Stimulated activated naive CD4-positive, alpha-beta T cell (primary cell): Measurements from ENCODE around the gene DSCAML1.

Experiments
- DNase-seq, 6 experiments: peaks; one replicate each; lab custom pipeline; 2025; lab: John Stamatoyannopoulos, UW

Gene DSCAML1

DNA sequence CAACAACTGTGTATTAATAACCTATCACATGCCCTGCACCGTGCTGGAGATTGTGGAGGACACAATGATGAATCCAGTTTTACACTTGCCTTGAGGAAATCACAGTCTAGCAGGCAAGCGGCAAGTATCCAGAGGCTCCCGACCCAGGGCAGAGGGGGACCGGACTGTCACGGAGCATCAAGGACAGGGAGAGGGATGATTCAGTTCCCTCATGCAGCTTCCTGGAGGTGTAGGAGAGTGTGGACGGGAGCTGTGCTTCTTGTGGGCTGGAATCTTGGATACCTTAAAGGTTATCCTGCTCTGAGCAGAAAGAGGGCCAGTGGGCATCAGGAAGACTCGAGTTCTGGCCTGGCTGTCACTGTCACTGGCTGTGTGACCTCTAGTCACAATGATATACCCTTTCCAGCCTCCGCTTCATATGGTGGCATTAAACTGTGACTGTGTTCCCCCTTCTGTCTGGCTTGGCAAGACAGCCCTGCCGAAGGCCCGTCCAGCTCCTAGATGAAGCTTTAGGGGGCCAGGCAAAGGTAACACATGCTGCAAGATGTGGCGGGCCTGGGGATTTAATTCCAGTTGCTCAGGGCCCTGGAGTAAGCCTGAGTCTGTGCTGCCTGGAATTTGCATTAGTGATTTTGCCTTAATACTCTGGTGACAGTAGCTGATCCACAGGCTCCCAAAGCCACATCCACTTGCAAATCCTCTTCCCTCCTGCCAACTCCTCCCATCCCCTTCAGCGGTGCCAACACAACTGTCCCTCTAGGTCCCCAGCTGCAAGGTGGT lies 162.8 kb downstream of the DSCAML1 start:
- DNase-seq: no peak

DNA sequence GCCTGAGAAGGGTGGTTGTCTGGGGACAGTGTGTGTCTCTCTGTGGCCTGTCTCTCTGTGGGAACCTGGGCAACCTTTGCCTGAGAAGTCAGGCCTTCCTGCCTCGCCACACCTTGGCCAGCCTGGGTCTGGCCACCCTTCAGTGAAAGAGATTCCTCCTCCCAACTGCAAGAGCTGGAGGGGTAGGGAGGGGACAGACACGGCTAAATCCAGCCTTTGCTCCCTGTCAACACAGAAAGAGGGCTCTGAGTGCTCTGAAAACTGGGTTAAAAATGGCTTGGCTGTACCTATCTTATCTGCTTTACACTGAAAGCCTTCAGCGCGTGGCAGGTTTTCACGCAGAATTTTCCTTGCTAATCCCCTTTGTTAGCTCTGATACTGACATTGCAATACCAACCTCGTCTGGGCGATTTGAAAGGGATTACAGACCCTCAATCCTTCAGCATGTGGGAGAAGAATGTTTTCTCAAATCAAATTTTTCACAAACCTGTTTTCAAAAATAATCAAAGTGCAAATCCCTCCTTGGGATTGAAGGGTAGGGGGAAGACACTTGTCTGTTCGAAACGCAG lies 163.7 kb downstream of the DSCAML1 start:
- DNase-seq: no peak

DNA sequence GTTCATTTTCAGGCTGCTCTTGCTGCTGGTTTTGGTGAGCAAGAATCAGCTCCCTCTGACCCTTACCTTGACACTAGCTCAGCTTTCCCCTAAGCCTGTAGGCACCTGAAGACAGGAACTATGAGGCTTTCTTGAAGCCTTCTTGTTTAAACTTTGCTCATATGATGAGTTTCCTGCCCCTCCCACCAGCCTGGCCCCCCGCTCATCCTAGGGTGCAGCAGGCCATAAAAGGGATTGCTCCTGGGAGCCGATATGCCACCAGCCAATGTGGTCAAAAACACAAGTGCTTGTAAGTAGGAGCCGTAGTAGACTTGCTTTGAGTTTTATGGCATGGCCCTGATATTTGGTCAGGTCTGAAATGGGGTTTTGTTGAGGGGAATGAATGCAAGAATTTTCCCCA lies 164.7 kb downstream of the DSCAML1 start:
- DNase-seq: no peak

DNA sequence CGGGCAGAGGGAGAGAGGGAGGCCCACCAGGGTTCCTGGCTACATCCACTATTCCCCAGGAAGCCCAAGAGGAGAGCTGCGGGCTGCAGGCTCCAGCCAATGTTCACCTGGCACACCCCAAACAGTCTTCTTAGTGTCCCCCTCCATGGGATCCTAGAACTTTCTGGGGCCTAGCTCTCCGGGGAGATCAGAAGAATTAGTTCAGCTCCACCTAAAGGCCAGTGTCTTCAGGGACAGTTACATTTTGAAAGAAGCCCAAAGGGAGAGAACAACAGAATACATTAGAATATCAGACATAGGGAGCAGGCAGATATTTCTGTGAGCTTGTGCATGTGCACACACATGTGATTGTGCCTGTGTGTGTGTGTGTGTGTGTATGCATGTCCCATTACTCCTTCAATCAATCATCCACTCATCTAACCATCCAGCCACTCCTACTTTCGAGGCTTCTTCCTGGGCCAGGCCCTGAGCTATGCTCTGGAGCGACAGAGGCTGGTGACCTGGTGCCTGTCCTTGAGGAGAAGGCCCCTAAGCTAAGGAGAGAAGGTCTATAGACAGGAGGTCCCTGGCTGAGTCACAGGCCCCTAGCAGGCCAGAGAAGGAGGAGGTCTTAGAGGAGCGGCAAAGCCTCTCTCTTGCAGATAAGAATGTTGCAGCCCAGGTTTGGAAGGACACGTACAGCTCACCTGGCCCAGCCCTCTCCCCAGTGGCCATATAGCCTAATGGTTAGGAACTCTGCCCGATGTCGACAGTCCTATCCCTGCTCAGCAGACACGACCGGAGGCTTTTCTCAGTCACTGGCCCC lies 165.5 kb downstream of the DSCAML1 start:
- no peak for DNase-seq

DNA sequence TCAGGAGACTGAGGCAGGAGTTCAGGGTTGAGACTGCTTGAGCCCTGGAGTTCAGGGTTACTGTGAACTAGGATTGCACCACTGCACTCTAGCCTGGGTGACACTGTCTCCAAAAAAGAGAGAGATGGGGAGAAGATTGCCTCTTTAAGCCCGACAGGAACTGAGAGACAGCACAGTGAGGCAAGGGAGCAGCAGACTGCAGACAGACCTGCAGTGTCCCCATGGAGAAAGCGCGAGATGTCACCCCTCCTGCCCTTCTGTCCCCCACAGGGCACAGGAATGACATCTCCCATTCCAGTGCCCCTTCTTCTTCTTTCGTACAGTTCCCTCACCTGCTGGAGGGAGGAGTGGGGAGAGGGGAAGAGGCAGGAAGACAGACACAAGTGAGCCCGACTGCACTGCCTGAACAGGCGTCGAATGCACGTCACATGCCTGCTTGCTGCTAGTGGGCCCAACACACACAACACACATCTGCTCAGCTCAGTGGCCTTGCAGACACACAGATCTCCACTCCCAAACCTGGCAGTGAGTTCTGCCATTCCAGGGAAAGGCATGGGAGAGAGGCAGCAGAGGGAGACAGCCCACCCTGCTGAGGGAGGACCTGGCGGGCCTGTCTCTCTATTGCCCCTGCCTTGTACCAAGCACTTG lies 167.0 kb downstream of the DSCAML1 start:
- DNase-seq: no peak

DNA sequence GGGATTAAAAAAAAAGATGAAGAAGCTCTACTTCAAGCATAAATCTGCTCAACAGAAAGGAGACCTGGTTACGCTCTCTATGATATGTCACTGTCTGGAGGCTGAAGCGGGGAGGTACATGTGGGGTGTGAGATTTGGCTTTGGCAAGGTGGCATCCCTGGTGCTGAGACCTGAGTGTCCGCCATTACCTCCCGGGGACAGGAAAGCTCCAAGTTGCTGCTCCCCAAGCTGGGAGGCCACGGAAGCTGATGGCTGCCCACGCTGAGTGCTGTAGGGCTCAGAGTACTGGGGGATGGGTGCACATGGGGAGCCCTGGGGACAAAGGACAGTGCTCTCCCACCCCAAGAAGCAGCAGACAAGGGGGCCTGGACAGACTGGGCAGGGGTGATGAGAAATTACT lies 167.9 kb downstream of the DSCAML1 start:
- DNase-seq: no peak

DNA sequence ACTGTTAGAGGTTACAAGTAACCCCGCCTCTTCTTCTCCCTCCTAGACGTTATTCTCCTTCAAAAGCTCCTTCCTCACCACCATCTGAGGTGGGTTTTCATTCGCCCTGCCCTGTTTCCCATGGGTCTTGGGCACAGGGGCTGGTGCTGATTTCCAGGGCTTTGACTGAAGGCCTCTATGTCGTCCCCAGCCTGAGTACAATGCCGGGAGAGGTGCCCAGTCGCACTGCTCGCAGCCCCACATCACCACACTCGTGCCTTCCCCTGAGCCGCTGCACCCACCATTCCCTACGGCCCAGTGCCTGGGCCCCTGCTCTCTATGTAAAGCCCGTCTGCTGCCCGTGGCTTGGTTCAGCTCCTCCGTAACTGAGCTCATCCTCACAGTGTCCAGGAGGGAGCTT lies 169.8 kb downstream of the DSCAML1 start:
- no peak for DNase-seq

DNA sequence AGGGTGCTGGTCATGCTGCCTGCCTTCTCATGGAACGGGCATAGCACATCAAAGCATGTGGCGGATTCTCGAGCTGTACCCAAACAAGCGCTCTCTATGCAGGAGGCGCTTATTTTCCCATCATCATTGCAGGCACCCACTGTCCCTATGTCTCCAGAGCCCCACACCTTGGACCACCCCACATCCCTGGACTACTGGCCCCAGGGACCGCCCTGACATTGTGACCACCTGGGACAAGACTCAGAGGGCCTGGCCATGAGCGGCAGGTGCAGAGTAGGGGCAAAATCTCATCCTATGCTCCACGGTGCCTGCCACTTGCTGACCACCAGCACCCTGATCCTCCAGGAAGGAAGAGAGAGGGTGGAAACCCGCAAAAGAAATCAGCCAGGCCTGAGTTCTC lies 170.4 kb downstream of the DSCAML1 start:
- DNase-seq: no peak

DNA sequence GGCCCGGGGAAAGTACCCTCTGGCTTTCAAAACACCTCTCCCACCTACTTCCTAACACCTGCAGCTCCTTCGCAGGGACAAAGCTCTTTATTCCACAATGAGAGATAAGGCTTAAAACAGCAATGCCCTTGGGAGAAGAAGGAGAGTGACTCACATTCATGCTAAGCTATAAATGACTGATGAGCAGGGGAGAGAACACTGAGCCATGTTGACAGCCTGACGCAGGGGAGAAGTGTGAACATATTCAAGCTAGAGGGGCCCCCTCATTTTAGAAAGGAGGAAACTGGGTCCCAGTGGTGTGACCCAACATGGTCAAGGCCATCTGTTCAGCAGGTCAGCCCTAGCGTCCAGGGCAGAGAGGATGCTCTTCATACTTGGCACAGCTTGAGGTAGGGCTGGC lies 171.8 kb downstream of the DSCAML1 start:
- no peak for DNase-seq

DNA sequence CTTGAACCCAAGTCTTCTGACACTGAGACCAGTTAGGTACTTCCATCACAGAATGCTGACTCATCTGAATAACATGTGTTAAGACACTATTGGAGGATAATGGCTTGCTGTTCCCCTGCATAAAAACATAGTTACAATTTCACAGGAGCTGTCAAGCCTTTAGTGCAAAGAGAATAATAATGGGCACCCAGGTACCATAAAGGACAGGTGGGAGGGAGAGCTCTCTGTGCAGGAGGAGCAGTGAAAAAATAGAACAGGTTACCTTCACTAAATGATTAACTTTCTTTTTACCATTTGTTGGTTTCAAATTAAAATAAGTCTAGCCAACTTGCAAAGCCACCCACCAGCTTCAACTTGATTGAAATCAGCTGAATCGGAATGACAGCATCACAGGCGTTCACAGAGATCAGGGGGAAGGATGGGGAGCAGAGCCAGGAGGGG lies 173.2 kb downstream of the DSCAML1 start:
- no peak for DNase-seq

DNA sequence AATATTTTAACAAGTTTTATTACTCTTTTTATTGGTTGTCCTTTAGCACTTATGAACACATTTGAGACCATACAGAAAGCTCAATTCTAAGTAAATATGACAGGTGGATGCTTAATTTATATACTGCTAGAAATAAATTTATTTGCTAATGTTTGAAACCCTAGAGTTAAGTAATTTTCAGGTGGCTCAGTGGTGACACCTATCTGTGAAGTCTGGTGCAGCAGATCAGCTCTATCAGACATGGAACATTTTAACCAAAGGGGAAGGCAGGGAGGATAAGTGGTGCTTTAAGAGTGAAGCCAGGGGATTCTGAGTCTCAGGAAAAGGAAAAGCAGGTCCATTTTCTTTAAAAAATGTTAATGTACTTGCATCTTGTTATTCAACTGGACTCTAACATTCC lies 175.8 kb downstream of the DSCAML1 start:
- DNase-seq: no peak

DNA sequence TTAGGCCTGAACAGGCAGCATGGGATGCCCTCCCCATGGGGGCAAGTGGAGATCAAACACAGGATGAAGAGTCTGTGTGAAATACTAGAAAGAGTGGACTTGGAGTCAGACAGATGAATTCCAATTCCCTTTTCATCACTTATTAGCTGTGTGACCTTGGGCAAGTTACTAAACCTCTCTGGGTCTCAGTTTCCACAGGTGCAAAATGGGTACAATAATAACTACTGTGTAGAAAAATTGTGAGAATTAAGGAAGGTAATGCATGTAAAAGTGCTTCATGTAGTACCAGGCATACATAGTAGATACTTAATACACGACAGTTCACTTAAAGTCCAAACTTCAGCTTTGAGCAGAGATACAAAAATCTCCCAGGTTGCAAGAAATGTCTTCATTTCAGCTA lies 176.4 kb downstream of the DSCAML1 start:
- no peak for DNase-seq

DNA sequence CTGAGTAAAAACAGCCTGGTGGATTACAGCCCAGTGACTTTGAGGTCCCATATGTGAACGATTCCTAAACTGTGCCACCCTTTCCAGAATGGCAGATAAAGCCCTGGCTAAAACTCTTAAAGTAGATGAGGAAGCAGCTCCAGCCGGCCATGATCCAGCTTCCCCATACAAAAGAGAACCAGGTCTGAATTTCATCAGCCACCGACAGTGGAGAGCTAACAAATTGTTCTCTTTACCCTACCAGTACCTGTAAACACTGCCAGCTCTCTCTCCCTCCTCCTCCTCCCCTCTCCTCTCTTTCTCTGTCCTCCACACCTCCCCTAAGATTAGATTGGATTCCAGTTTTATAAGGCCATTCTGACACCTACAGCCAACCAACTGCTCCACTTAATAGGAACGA lies 176.9 kb downstream of the DSCAML1 start:
- no peak for DNase-seq

DNA sequence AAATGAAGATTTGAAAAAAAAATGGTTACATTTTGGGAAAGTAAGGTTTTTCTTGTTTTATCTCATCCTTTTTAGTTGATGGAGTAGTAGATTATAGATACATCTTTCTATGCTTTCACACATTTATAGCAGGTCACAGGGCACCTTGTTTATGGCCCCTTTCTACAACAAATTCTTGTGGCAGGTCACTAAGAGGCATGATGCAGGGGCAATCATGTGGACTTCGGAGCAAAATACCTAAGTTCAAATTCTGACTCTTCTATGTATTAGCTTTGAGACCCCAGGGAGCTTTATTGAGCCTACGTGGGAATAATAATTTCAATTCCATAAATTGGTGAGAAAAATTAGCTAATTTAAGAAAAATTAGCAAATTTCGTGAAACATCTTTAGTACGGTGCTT lies 177.4 kb downstream of the DSCAML1 start:
- no peak for DNase-seq

DNA sequence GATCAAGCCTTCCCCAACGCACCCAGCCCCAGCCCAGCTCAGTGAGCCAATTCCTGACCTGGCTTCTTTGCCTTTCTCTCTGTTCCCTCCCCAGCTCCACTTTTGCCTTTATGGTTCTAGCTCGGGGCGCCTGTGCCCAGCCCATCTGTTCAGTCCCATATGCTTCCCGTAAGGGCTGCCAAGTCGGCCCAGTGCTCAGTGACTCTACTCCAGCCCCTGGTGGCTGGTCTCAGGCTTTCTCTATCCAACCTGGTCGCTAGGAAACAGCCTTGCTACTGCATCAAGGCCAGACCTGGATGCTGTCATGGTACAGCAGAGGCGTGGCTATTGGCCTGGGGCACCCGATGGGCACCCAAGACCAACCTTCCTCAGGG lies 178.0 kb downstream of the DSCAML1 start:
- no peak for DNase-seq

DNA sequence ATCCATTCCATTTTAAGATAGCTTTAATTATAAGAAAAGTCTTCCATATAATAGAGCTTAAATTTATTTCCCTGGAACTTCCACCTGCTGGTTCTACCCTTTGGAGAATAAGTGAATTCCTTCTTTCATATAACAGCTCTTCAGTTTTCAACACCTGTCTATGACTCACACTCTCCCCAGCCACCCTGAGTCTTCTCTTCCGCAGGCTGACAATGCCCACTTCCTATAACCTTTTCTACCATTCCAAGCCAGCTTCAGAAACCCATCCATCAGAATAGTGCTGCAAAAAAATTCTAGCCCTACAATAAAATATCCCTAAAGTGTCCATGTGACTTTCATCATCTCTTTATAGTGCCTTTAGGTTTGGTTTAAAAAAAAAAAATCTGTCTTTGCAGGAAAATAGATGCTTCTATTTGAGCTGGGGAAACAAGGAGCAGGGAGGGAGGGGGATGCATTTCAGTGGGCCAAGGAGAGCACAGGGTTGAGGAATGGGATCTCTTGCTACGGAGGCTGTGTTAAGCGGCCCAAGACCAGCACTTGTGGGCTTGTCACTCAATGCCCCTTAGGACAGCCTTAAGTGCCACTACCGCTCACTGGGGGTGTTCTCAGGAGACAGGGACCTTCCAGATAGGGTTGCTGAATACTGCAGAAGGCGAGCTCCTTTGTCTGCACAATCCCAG lies 178.6 kb downstream of the DSCAML1 start:
- no peak for DNase-seq

DNA sequence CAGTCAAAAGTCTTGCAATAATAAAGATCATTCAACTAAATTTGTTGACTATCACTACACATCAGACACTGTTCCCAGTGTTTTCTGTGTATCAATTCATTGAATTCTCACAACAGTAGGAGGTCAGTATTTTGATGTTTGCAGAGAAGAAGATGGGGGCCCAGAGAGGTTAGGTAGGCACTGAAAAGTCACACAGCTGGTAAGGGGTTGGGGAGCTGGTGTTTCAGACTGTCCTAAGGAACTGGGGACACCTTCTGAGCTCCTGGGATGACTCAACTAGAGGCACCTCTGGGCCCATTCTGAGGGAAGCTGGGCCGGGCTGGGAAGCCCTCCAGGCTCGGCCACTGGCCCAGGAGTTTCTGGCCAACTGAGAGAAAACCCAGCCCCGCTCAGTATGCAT lies 180.0 kb downstream of the DSCAML1 start:
- DNase-seq: no peak

DNA sequence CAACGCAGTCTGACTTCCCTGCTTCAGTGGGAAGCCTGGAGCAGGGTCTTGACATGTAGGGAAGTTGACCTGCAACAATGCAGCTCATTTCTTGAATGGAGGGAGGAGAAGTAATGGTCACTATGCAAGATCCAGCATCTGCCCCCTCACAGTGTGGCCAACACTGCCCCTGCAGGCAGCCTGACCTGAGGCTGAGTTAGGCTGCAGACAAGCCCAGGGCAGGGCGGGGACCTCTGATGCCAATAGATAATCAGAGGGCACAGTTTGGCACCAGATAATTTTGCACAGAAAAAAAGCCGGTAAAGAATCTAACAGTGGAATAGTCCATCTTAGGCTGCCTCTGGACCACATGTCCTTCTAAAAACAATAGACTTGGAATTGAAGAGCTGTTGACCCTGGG lies 182.3 kb downstream of the DSCAML1 start:
- DNase-seq: no peak

DNA sequence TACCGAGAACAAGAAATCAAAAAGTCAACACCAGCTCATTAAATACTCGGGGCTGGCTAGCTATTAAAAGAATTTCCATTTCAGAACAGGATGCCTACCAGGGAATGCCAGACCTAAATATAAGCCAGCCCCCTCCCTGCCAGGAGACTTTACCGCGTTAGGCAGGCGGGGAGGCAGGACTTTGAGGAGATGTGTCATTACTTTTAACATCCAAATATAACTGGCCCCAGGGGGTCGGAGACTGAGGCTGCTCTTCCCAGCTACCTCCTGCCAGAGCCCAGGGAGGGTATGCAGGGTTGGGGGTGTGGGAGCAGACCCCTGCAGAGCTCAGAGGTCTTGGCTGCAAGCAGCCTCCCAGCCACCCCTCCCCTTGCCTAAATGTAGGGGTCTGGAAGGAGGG lies 183.5 kb downstream of the DSCAML1 start:
- DNase-seq: no peak

DNA sequence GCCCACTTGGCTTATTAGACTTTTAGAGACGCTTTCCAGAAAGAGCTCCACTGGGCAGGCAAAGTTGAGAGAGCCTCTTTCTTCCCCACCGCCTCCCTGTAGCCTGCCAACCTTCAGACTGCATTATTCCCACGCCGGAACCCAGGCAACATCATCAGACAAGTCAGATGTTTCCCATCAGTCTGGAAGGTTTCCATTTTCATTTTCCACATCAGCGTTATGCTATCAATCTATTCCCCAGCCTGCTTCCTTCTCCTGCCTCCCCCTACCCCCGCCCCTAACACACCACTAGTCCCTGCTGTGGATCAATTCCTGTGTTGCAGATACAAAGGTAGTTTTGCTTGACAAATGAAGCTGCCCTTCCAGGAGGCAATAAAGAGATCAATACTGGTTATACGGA lies 184.8 kb downstream of the DSCAML1 start:
- DNase-seq: no peak

DNA sequence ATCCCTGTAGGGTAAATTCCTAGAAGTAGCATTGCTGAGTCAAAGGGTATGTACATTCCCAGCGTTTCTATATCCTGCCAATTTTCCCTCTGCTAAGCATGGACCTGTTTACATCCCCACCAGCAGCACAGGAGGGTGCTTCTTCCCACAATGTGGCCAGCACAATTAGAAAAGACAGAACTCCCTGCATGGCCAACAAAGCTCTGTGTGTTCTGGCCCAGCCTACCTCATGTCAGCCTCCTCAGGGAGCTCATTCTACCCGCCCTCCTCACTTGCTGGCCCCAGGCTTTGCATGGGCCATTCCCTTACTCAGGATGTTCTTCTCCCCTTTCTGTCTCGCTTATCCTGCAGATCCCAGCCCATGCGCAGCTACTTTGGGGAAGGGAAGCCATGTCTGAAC lies 186.1 kb downstream of the DSCAML1 start:
- no peak for DNase-seq

DNA sequence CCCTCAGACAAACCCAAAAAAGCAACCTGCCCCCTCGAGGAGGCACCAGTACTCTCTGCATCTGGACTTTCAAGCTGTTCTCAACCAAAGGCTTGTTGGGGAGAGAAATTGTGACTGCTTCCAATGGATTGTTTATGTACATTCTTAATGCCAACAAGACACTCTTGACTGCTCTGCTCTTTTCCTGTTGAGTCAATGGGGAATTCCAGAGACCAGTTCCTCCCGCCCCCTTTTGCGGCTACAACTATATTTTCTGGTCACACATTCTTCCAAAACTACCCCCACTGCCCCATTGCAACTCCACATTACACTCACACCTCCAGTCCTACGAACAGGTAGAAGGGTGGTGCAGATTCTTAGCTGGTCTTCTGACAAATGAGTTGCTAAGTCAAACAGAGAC lies 187.0 kb downstream of the DSCAML1 start:
- no peak for DNase-seq
